Aorta (tissue), 5 donors: Measurements from ENCODE around the gene RNASEL. TPM values are rescaled to one million over a fixed set of nuclear protein-coding genes. Genes with fewer than 3 reads are reported as not detected.

Source experiments
- ATAC-seq: fragments of 200-7000 bp; cut with Tn5 transposase; one replicate; pipeline ENCODE4 v1.9.1; 2022; ENCODE audit warnings: moderate library complexity; ENCODE audit not compliant: low FRiP score
- DNase-seq, 2 donors: peaks; one replicate each; pipeline ENCODE4 v3.0.0-alpha.2; 2020
- H3K27ac ChIP-seq, 2 donors: one replicate each; pipeline ENCODE4 v1.5.1; 2013; ENCODE audit warnings: low read length in 2 of 2, mild to moderate bottlenecking in 2 of 2, moderate library complexity in 2 of 2, control low read depth in 1 of 2, inconsistent platforms in 1 of 2, low read depth in 1 of 2
- H3K27me3 ChIP-seq, 2 donors: one replicate each; pipeline ENCODE4 v1.6.1; 2013; ENCODE audit warnings: control low read depth in 1 of 2, low read length in 1 of 2, mild to moderate bottlenecking in 1 of 2, moderate library complexity in 1 of 2; ENCODE audit not compliant: insufficient read depth in 2 of 2, control insufficient read depth in 1 of 2
- H3K36me3 ChIP-seq, 2 donors: one replicate each; pipeline ENCODE4 v1.6.1; 2013; ENCODE audit warnings: control low read depth in 1 of 2, low read length in 1 of 2, mild to moderate bottlenecking in 1 of 2; ENCODE audit not compliant: insufficient read depth in 2 of 2, control insufficient read depth in 1 of 2
- H3K4me1 ChIP-seq, 2 donors: one replicate each; pipeline ENCODE4 v1.6.1; 2013; ENCODE audit warnings: low read length in 2 of 2, control low read depth in 1 of 2, mild to moderate bottlenecking in 1 of 2, moderate library complexity in 1 of 2; ENCODE audit not compliant: insufficient read depth in 2 of 2, control insufficient read depth in 1 of 2
- H3K4me3 ChIP-seq, 2 donors: one replicate each; pipeline ENCODE4 v1.5.1; 2013; ENCODE audit warnings: low read length in 2 of 2, control low read depth in 1 of 2, mild to moderate bottlenecking in 1 of 2
- H3K9me3 ChIP-seq: one replicate; pipeline ENCODE4 v1.6.1; 2013; ENCODE audit warnings: mild to moderate bottlenecking, low read length; ENCODE audit not compliant: control insufficient read depth
- WGBS, 2 donors: extraction: QIAGEN DNeasy Blood & Tissue Kit; methylation state at CpG; one replicate each; pipeline ENCODE4 v1.1.7; 2013; 5-methylcytosine and 5-hydroxymethylcytosine counted together
- intact Hi-C, 2 donors: fragments of 100-400 bp; cut with DNase I; formaldehyde crosslinking; loops; one replicate each; pipeline versions ENCODE4 v1.14.2 to v1.15.0; 2022
- polyA plus RNA-seq, 2 donors: library from polyadenylated mRNA; stranded (reverse); fragments of 200-250 nt; gene quantifications; one replicate each; pipeline ENCODE4 v1.2.3, GENCODE V29; 2013
- total RNA-seq, 2 donors: library from RNA; stranded (reverse); fragmentation: NEBNext Ultra II Directional; extraction: Animal tissue kit (Norgen Biotek cat#: 25700); gene quantifications; one replicate each; pipeline ENCODE4 v1.2.1, GENCODE V29; 2021
- donor health status: healthy with polysubstance abuse.
- donor health status: Bipolar disorder and iron deficiency.
- donor health status: DM: no; HTN: no; CAD: no.
- donor health status: DM: no; HTN: no; CAD: no.
- donor health status: DM: yes; HTN: yes; CAD: no.

RNASEL gene
- total and polyA plus RNA-seq, 4 donors, result 3.9 to 13.9 (median 6.9) TPM

- no peaks in the 10 kb centered on the region for H3K9me3 ChIP-seq
- no peak overlapping the region for H3K4me3 ChIP-seq
- H3K27ac ChIP-seq, result no peak overlapping the region
- 83% methylated on average over 3 of the region's 3 CpGs for WGBS, 2 donors
- H3K27me3 ChIP-seq, result no peaks in the 10 kb centered on the region
- no peaks in the 10 kb centered on the region for H3K36me3 ChIP-seq
- no peak for ATAC-seq
- intact Hi-C loops, result no loop called here
- no peaks in the 10 kb centered on the region for H3K4me1 ChIP-seq
- DNase-seq, result no peak
These were observed 23.5 kb downstream of the RNASEL start for GRCh38 chr1:182565537-182565936.

DNA sequence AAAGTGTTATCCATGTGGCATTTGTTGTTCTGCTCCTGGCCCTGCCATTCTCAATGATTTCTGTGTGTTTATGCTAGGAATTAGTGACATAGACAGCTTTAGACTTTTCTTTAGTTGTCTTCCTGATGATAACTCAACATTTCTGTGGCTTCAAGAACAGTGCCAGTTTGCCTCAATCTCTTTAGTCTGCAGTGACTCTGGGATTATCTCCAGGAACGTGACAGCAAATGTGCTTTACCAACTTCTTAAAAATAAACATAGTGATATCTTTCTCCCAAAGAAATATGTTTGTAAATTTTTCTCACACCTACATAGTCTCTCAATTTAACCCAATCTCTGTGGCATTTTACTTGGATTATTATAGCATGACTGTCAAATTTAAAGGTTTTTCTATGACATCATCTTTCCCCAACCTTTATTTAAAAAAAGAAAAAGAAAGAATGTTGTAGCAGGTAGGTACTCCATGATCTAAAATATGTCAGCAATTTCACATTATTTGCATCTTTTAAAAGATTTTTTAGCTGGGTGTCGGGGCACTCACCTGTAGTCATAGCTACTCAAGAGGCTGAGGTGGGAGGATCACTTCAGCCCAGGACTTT is 24.6 kb downstream of the RNASEL start:
- Histone ChIP-seq H3K4me1 (no peaks in the 10 kb centered on the region), H3K9me3 (no peaks in the 10 kb centered on the region), H3K36me3 (no peaks in the 10 kb centered on the region), H3K4me3 (no peak overlapping the region), H3K27ac (no peak overlapping the region), H3K27me3 (no peaks in the 10 kb centered on the region)
- intact Hi-C loops, result no loop called here
- ATAC-seq (no peak), DNase-seq (no peak)
- 65 to 66% methylated on average over 2 of the region's 2 CpGs for WGBS, 2 donors

GRCh38 chr1:182563095-182563494 is 26.0 kb downstream of the RNASEL start:
- Histone ChIP-seq H3K36me3 (no peaks in the 10 kb centered on the region), H3K9me3 (no peaks in the 10 kb centered on the region), H3K4me3 (no peak overlapping the region), H3K27ac (no peak overlapping the region), H3K27me3 (peaks cover 0 to 2% of the 10 kb centered on the region in 2 donors), H3K4me1 (no peaks in the 10 kb centered on the region)
- intact Hi-C loops, result no loop called here
- no peak for DNase-seq
- no peak for ATAC-seq
- WGBS, 2 donors, result 90 to 91% methylated on average over 4 of the region's 4 CpGs

DNA sequence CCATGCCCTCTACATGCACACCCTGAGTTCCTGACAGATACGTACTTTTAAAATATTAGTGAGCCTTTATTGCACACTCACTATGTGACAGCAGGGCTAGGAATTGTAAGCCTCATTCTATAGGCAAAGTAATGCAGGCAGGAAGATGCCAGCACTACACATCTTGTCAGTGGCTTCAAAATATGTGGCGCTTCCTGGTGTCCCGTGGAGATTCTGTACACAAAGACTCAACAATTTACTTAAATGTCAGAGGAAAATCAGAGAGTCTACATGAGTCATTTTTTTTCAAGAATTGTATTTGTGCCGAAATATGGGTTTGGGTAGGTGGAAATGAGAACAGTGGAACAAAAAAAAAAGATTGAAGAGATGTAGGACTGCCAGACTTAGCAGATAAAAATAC is 27.6 kb downstream of the RNASEL start:
- Histone ChIP-seq H3K36me3 (no peaks in the 10 kb centered on the region), H3K27me3 (peaks cover 0 to 2% of the 10 kb centered on the region in 2 donors), H3K9me3 (no peaks in the 10 kb centered on the region), H3K4me1 (no peaks in the 10 kb centered on the region), H3K4me3 (no peak overlapping the region), H3K27ac (no peak overlapping the region)
- no peak for DNase-seq
- WGBS, 2 donors, result 58 to 60% methylated on average over 4 of the region's 4 CpGs
- intact Hi-C loops, result no loop called here
- no peak for ATAC-seq

DNA sequence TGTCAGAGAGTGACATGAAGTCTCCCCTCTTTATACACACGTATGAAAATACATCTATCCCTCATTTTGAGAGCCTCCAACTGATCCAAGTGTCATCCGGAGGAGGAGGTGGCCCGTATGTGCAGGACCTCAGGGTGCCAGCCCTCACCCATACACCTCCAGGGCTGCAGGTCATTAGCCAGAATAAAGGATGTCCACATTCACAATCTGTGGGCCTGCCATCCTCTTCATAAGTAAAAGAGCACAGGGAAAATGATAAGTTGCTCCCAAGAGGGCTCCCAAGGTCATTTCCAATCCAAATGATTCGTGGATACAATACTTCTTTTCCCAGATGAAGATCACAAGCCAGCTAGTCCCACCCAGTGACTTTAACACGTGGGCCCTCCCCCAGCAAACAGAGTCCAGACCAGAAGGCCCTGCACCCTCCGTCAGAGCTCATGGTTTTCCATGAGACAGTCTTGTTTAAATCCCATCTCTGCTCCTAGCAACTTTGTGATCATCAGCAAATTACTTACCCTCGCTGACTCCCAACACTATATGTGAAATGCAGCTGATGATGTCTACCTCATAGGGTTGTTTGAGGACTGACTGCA is 28.6 kb downstream of the RNASEL start:
- H3K9me3 ChIP-seq, result no peaks in the 10 kb centered on the region
- H3K4me3 ChIP-seq, result no peak overlapping the region
- H3K27me3 ChIP-seq, result peaks cover 0 to 2% of the 10 kb centered on the region in 2 donors
- no peaks in the 10 kb centered on the region for H3K36me3 ChIP-seq
- intact Hi-C loops, result no loop called here
- no peak for ATAC-seq
- H3K4me1 ChIP-seq, result no peaks in the 10 kb centered on the region
- H3K27ac ChIP-seq, result no peak overlapping the region
- WGBS, 2 donors, result 70 to 74% methylated on average over 7 of the region's 7 CpGs
- DNase-seq, result no peak

- H3K27me3 ChIP-seq, result peaks cover 0 to 2% of the 10 kb centered on the region in 2 donors
- ATAC-seq (no peak), DNase-seq (no peak)
- no peaks in the 10 kb centered on the region for H3K36me3 ChIP-seq
- no peak overlapping the region for H3K4me3 ChIP-seq
- H3K9me3 ChIP-seq, result peaks cover 3% of the 10 kb centered on the region
- no peaks in the 10 kb centered on the region for H3K4me1 ChIP-seq
- H3K27ac ChIP-seq, result no peak overlapping the region
- intact Hi-C loops, result no loop called here
These were observed 32.8 kb downstream of the RNASEL start for GRCh38 chr1:182556279-182556678.

DNA sequence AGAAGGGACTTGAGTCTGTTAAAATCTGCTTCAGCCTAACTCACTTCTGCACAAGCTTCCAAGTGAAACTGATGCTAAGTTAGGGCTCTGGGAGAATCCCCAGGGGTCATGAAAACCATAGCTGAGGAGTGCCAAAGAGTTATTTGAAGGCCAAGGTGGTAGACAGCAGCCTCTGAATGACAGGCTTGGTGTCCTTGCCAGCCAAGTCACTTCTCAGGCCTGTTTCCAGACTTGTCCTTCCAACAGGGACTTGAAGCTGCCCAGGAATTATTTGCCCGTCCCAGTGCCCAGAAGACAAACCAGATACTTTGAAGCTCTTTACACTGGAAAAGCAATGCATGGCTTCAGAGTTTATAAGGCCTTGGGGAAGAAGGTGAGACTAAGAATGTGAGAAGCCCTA is 33.6 kb downstream of the RNASEL start:
- no peaks in the 10 kb centered on the region for H3K36me3 ChIP-seq
- 44 to 50% methylated on average over 1 of the region's 1 CpG for WGBS, 2 donors
- DNase-seq (no peak), ATAC-seq (no peak)
- intact Hi-C loops, result no loop called here
- peaks cover 0 to 2% of the 10 kb centered on the region in 2 donors for H3K27me3 ChIP-seq
- H3K4me3 ChIP-seq, result no peak overlapping the region
- no peaks in the 10 kb centered on the region for H3K4me1 ChIP-seq
- peaks cover 3% of the 10 kb centered on the region for H3K9me3 ChIP-seq
- H3K27ac ChIP-seq, result no peak overlapping the region

DNA sequence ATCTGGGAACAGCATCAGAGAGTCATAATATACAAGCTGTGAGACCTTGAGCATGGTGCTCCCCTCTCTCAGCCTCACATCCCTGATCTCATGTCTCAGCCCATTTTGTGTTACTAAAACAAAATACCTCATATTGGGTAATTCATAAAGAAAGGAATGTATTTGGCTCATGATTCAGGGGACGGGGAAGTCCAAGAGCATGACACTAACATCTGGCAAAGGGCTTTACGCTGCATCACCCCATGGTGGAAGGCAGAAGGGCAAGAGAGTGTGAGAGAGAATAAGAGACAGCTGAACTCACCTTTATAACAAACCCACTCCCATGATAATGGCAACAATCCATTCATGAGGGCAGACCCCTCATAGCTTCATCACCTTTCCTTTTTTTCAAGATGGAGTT is 36.5 kb downstream of the RNASEL start:
- no peak for DNase-seq
- H3K9me3 ChIP-seq, result peaks cover 3% of the 10 kb centered on the region
- 69 to 75% methylated on average over 2 of the region's 2 CpGs for WGBS, 2 donors
- no peaks in the 10 kb centered on the region for H3K4me1 ChIP-seq
- no peak overlapping the region for H3K27ac ChIP-seq
- no peak for ATAC-seq
- H3K36me3 ChIP-seq, result no peaks in the 10 kb centered on the region
- H3K27me3 ChIP-seq, result no peaks in the 10 kb centered on the region
- intact Hi-C loops, result no loop called here
- H3K4me3 ChIP-seq, result no peak overlapping the region

GRCh38 chr1:182549811-182550210 is 39.2 kb downstream of the RNASEL start:
- intact Hi-C loops, result no loop called here
- Histone ChIP-seq H3K9me3 (peaks cover 3% of the 10 kb centered on the region), H3K4me3 (no peak overlapping the region), H3K4me1 (no peaks in the 10 kb centered on the region), H3K27me3 (no peaks in the 10 kb centered on the region), H3K36me3 (no peaks in the 10 kb centered on the region), H3K27ac (no peak overlapping the region)
- WGBS, 2 donors, result 6 to 10% methylated on average over 1 of the region's 1 CpG
- DNase-seq (no peak), ATAC-seq (no peak)
